Measurements from ENCODE around the gene BCCIP.

BCCIP gene

DNA sequence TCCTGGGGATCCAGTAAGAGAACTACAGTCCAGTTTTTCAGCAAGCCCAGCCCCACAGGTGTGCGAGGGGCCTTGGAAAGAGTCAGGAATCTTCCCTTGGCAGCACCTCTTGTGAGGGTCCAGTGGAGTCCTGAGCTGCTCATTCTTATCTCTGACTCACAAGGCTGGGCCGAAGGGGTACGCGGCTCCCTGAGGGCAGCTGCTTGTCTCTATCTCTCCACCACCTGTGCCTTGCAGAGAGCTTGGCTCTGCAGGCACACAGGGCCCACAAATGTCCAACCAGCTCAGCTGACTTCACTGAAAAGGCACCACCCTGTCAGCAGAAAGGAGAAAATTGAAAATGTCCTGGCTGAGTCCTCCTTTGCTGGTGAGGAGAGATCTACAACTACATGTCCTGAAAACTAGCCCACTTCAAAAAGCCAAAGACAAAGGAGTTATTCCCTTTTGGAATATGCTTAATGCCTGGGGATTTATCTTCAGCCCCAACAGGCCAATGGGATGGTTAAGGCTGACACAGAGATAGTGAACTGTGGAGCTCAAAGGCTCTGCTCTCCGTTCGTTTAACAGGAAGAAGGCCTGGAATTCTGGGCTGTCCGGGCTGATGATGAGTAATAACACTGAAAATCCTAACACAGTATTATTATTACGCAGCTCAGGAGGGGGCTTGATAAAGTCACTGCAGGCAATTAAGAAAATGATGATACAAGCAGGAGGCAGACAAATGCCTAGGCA is 23.7 kb upstream of the BCCIP start:
- no peak for ATAC-seq
- TF ChIP-seq RARB (CRISPR knock-in tag; IDR thresholded peaks at IDR 0.05) (no peak), PPARA (CRISPR knock-in tag; IDR thresholded peaks at IDR 0.05; ENCODE audit: borderline replicate concordance) (no peak), ZNF70 (CRISPR knock-in tag; IDR thresholded peaks at IDR 0.05) (no peak), CREB5 (CRISPR knock-in tag; IDR thresholded peaks at IDR 0.05; ENCODE audit: low read depth) (no peak), ZFP3 (CRISPR knock-in tag; IDR thresholded peaks at IDR 0.05) (no peak), ZFP30 (CRISPR knock-in tag; IDR thresholded peaks at IDR 0.05) (no peak), CSDC2 (CRISPR knock-in tag; IDR thresholded peaks at IDR 0.05) (no peak)

DNA sequence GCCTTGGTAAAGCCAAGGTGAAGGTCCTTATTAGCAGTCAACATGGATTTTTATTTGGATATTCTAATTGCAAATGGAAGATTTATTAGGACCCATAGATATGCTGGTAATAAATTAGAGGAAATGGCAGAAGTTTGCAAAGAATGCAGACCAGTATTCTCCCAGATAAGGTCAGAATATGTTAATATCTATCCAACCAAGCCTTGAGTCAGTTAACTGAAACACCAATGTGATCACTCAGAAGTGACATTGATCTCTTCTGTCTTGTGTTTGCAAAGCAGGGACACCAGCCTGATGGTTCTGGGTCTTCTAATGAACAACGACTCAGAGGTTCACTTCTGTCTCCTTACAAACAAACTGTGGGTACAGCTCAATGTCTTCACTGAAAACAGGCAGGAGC is 21.8 kb upstream of the BCCIP start:
- no peak for TF ChIP-seq ZNF565 (CRISPR knock-in tag; conservative IDR thresholded peaks at IDR 0.05; ENCODE audit: low read depth)
- no peak for TF ChIP-seq ESRRG (CRISPR knock-in tag; IDR thresholded peaks at IDR 0.05)
- TF ChIP-seq CSRNP3 (CRISPR knock-in tag; IDR thresholded peaks at IDR 0.05) = no peak
- TF ChIP-seq TCF4 (CRISPR knock-in tag; IDR thresholded peaks at IDR 0.05; ENCODE audit: borderline replicate concordance) = no peak
- ATAC-seq = no peak

- no peak for TF ChIP-seq ISL1 (CRISPR knock-in tag; IDR thresholded peaks at IDR 0.05)
- TF ChIP-seq ESRRG (CRISPR knock-in tag; IDR thresholded peaks at IDR 0.05) = no peak
- TF ChIP-seq CSDC2 (CRISPR knock-in tag; IDR thresholded peaks at IDR 0.05) = no peak
- TF ChIP-seq GLIS3 (CRISPR knock-in tag; IDR thresholded peaks at IDR 0.05) = no peak
- no peak for TF ChIP-seq ZFP30 (CRISPR knock-in tag; IDR thresholded peaks at IDR 0.05)
- TF ChIP-seq PPARA (CRISPR knock-in tag; IDR thresholded peaks at IDR 0.05; ENCODE audit: borderline replicate concordance) = no peak
- no peak for TF ChIP-seq TCF4 (CRISPR knock-in tag; IDR thresholded peaks at IDR 0.05; ENCODE audit: borderline replicate concordance)
- TF ChIP-seq BACH2 (CRISPR knock-in tag; IDR thresholded peaks at IDR 0.05; ENCODE audit: borderline replicate concordance) = no peak
- TF ChIP-seq ZNF565 (CRISPR knock-in tag; conservative IDR thresholded peaks at IDR 0.05; ENCODE audit: low read depth) = no peak
- no peak for TF ChIP-seq ZNF70 (CRISPR knock-in tag; IDR thresholded peaks at IDR 0.05)
- TF ChIP-seq CREB5 (CRISPR knock-in tag; IDR thresholded peaks at IDR 0.05; ENCODE audit: low read depth) = no peak
- TF ChIP-seq ARNTL (CRISPR knock-in tag; IDR thresholded peaks at IDR 0.05; ENCODE audit: borderline replicate concordance, low read depth) = no peak
- TF ChIP-seq TOX (CRISPR knock-in tag; IDR thresholded peaks at IDR 0.05; ENCODE audit: borderline replicate concordance) = no peak
- no peak for TF ChIP-seq SNAI2 (CRISPR knock-in tag; IDR thresholded peaks at IDR 0.05)
- TF ChIP-seq TSHZ2 (CRISPR knock-in tag; IDR thresholded peaks at IDR 0.05) = no peak
- TF ChIP-seq CSRNP3 (CRISPR knock-in tag; IDR thresholded peaks at IDR 0.05) = no peak
Observed at GRCh38 chr10:125802131-125802530, 21.2 kb upstream of the BCCIP start.

GRCh38 chr10:125802739-125803138 is 20.6 kb upstream of the BCCIP start:
- no peak for ATAC-seq
- TF ChIP-seq ZNF70 (CRISPR knock-in tag; IDR thresholded peaks at IDR 0.05) (no peak), CREB5 (CRISPR knock-in tag; IDR thresholded peaks at IDR 0.05; ENCODE audit: low read depth) (no peak), CSDC2 (CRISPR knock-in tag; IDR thresholded peaks at IDR 0.05) (no peak), TCF4 (CRISPR knock-in tag; IDR thresholded peaks at IDR 0.05; ENCODE audit: borderline replicate concordance) (no peak)

More at GRCh38 chr10:125802131-125802530, 21.2 kb upstream of the BCCIP start:
- ATAC-seq = no peak

Measured in SK-N-SH treated with all-trans-retinoic acid at 6 μM for 48 hours (cell line).